Measurements from ENCODE around the gene SLIT3. TPM values are rescaled to one million over a fixed set of nuclear protein-coding genes. Genes with fewer than 3 reads are reported as not detected.

Gene SLIT3
- polyA plus RNA-seq, 6 donors from 2014 or later, result not detected

GRCh38 chr5:168883281-168883741 lies 417.6 kb downstream of the SLIT3 start:
- Mint-ChIP-seq H3K4me1 (peaks cover 9 to 17% (median 14%) of the 10 kb centered on the region in 3 donors), H3K36me3 (no peaks in the 10 kb centered on the region), H3K4me3 (no peak overlapping the region), H3K27ac (peak overlapping the region in 1 of 6 donors; percentile 20), H3K27me3 (peaks cover 8 to 18% (median 16%) of the 10 kb centered on the region in 3 donors), H3K9me3 (no peaks in the 10 kb centered on the region)
- DNase-seq, result no peak
- no peak for ATAC-seq (ENCODE audit: low read depth in 2 of 2)

- H3K27ac Mint-ChIP-seq, result no peak overlapping the region
These were observed 418.7 kb downstream of the SLIT3 start for GRCh38 chr5:168882283-168882682.

GRCh38 chr5:168881427-168882149 lies 419.4 kb downstream of the SLIT3 start:
- DNase-seq (no peak), ATAC-seq (ENCODE audit: low read depth in 2 of 2) (no peak)
- Mint-ChIP-seq H3K36me3 (peaks cover 0 to 1% of the 10 kb centered on the region in 2 donors), H3K4me3 (no peak overlapping the region), H3K9me3 (peaks cover 0 to 5% (median 0%) of the 10 kb centered on the region in 7 donors), H3K27me3 (peaks cover 22 to 33% (median 27%) of the 10 kb centered on the region in 3 donors), H3K27ac (no peak overlapping the region), H3K4me1 (peaks cover 14 to 29% (median 21%) of the 10 kb centered on the region in 3 donors)

More at GRCh38 chr5:168882283-168882682, 418.7 kb downstream of the SLIT3 start:
- peaks cover 17 to 26% (median 22%) of the 10 kb centered on the region in 3 donors for H3K27me3 Mint-ChIP-seq
- DNase-seq (no peak), ATAC-seq (ENCODE audit: low read depth in 2 of 2) (no peak)
- H3K4me3 Mint-ChIP-seq, result no peak overlapping the region
- H3K4me1 Mint-ChIP-seq, result peaks cover 10 to 25% (median 18%) of the 10 kb centered on the region in 3 donors
- H3K9me3 Mint-ChIP-seq, result peaks cover 0 to 1% (median 0%) of the 10 kb centered on the region in 7 donors
- H3K36me3 Mint-ChIP-seq, result no peaks in the 10 kb centered on the region

- peaks cover 0 to 7% of the 10 kb centered on the region in 2 donors for H3K36me3 Mint-ChIP-seq
- H3K9me3 Mint-ChIP-seq, result peaks cover 0 to 9% (median 0%) of the 10 kb centered on the region in 7 donors
- peak overlapping the region in 3 of 8 donors; percentile 14 to 37 (median 37) for H3K4me3 Mint-ChIP-seq
- H3K27me3 Mint-ChIP-seq, result peaks cover 32 to 50% (median 39%) of the 10 kb centered on the region in 3 donors
- H3K27ac Mint-ChIP-seq, result peak overlapping the region in 2 of 6 donors; percentile 40 to 68
- ATAC-seq (ENCODE audit: low read depth in 2 of 2) (peak; percentile 52 to 58), DNase-seq (peak; percentile 13)
- peaks cover 14 to 29% (median 21%) of the 10 kb centered on the region in 3 donors for H3K4me1 Mint-ChIP-seq
These were observed 421.0 kb downstream of the SLIT3 start for GRCh38 chr5:168879929-168880328.

- Mint-ChIP-seq H3K9me3 (peaks cover 0 to 9% (median 0%) of the 10 kb centered on the region in 7 donors), H3K4me3 (no peak overlapping the region), H3K27me3 (peaks cover 36 to 56% (median 45%) of the 10 kb centered on the region in 3 donors), H3K36me3 (peaks cover 0 to 7% of the 10 kb centered on the region in 2 donors), H3K27ac (no peak overlapping the region), H3K4me1 (peaks cover 14 to 29% (median 21%) of the 10 kb centered on the region in 3 donors)
- ATAC-seq (ENCODE audit: low read depth in 2 of 2) (no peak), DNase-seq (no peak)
These were observed 421.6 kb downstream of the SLIT3 start for GRCh38 chr5:168879331-168879730.

- Mint-ChIP-seq H3K4me1 (peaks cover 14 to 29% (median 21%) of the 10 kb centered on the region in 3 donors), H3K36me3 (peaks cover 0 to 7% of the 10 kb centered on the region in 2 donors), H3K9me3 (peaks cover 0 to 9% (median 0%) of the 10 kb centered on the region in 7 donors), H3K27ac (no peak overlapping the region), H3K27me3 (peaks cover 44 to 57% (median 48%) of the 10 kb centered on the region in 3 donors), H3K4me3 (peak overlapping the region in 1 of 8 donors; percentile 44)
- DNase-seq (no peak), ATAC-seq (ENCODE audit: low read depth in 2 of 2) (no peak)
These were observed 422.7 kb downstream of the SLIT3 start for GRCh38 chr5:168878135-168878745.

- Mint-ChIP-seq H3K27me3 (peaks cover 47 to 50% (median 49%) of the 10 kb centered on the region in 3 donors), H3K4me3 (peak overlapping the region in 2 of 8 donors; percentile 1 to 67), H3K36me3 (peaks cover 0 to 7% of the 10 kb centered on the region in 2 donors), H3K4me1 (peaks cover 14 to 29% (median 21%) of the 10 kb centered on the region in 3 donors), H3K27ac (no peak overlapping the region), H3K9me3 (peaks cover 0 to 9% (median 0%) of the 10 kb centered on the region in 7 donors)
- no peak for ATAC-seq (ENCODE audit: low read depth in 2 of 2)
- no peak for DNase-seq
These were observed 423.6 kb downstream of the SLIT3 start for GRCh38 chr5:168877132-168877892.

- Mint-ChIP-seq H3K36me3 (peaks cover 0 to 7% of the 10 kb centered on the region in 2 donors), H3K4me1 (peaks cover 14 to 29% (median 21%) of the 10 kb centered on the region in 3 donors), H3K27me3 (peaks cover 51 to 55% (median 53%) of the 10 kb centered on the region in 3 donors), H3K9me3 (peaks cover 0 to 9% (median 0%) of the 10 kb centered on the region in 7 donors), H3K27ac (no peak overlapping the region), H3K4me3 (no peak overlapping the region)
- DNase-seq (no peak), ATAC-seq (ENCODE audit: low read depth in 2 of 2) (no peak)
These were observed 424.5 kb downstream of the SLIT3 start for GRCh38 chr5:168876419-168876818.

GRCh38 chr5:168875832-168876231 lies 425.1 kb downstream of the SLIT3 start:
- no peak overlapping the region for H3K27ac Mint-ChIP-seq
- peaks cover 51 to 60% (median 57%) of the 10 kb centered on the region in 3 donors for H3K27me3 Mint-ChIP-seq
- peaks cover 0 to 9% (median 0%) of the 10 kb centered on the region in 7 donors for H3K9me3 Mint-ChIP-seq
- peaks cover 14 to 29% (median 21%) of the 10 kb centered on the region in 3 donors for H3K4me1 Mint-ChIP-seq
- DNase-seq, result no peak
- no peak for ATAC-seq (ENCODE audit: low read depth in 2 of 2)
- H3K36me3 Mint-ChIP-seq, result peaks cover 0 to 7% of the 10 kb centered on the region in 2 donors
- no peak overlapping the region for H3K4me3 Mint-ChIP-seq

GRCh38 chr5:168874713-168875380 lies 426.1 kb downstream of the SLIT3 start:
- peaks cover 0 to 7% of the 10 kb centered on the region in 2 donors for H3K36me3 Mint-ChIP-seq
- H3K4me3 Mint-ChIP-seq, result no peak overlapping the region
- peaks cover 44 to 66% (median 64%) of the 10 kb centered on the region in 3 donors for H3K27me3 Mint-ChIP-seq
- DNase-seq, result no peak
- no peak overlapping the region for H3K27ac Mint-ChIP-seq
- no peak for ATAC-seq (ENCODE audit: low read depth in 2 of 2)
- peaks cover 7 to 22% (median 15%) of the 10 kb centered on the region in 3 donors for H3K4me1 Mint-ChIP-seq
- H3K9me3 Mint-ChIP-seq, result peaks cover 0 to 9% (median 0%) of the 10 kb centered on the region in 7 donors

GRCh38 chr5:168872246-168872645 lies 428.7 kb downstream of the SLIT3 start:
- peaks cover 36 to 57% (median 52%) of the 10 kb centered on the region in 3 donors for H3K27me3 Mint-ChIP-seq
- peaks cover 0 to 9% (median 0%) of the 10 kb centered on the region in 7 donors for H3K9me3 Mint-ChIP-seq
- DNase-seq, result no peak
- H3K4me3 Mint-ChIP-seq, result no peak overlapping the region
- H3K36me3 Mint-ChIP-seq, result peaks cover 0 to 7% of the 10 kb centered on the region in 2 donors
- H3K4me1 Mint-ChIP-seq, result peaks cover 2 to 4% (median 3%) of the 10 kb centered on the region in 3 donors
- no peak for ATAC-seq (ENCODE audit: low read depth in 2 of 2)
- H3K27ac Mint-ChIP-seq, result no peak overlapping the region

GRCh38 chr5:168870910-168871309 lies 430.0 kb downstream of the SLIT3 start:
- Mint-ChIP-seq H3K36me3 (no peaks in the 10 kb centered on the region), H3K4me3 (no peak overlapping the region), H3K9me3 (no peaks in the 10 kb centered on the region), H3K27ac (peak overlapping the region in 1 of 6 donors; percentile 28), H3K27me3 (peaks cover 26 to 45% (median 38%) of the 10 kb centered on the region in 3 donors), H3K4me1 (no peaks in the 10 kb centered on the region)
- ATAC-seq (ENCODE audit: low read depth in 2 of 2) (no peak), DNase-seq (no peak)
